NCI-H345 treated with DMSO at 0.1 percent for 48 hours (cell line): ENCODE measurements around the gene SKAP1.
"Not testable (repeated sequence)": the region's sequence is repeated elsewhere in the genome, so short reads cannot be mapped to it uniquely, and the experiment has no call there.

Experiments used
- DNase-seq: peaks from one replicate; lab custom pipeline; 2025; ENCODE audit not compliant: unreplicated experiment; lab: John Stamatoyannopoulos, UW

The SKAP1 gene

DNA sequence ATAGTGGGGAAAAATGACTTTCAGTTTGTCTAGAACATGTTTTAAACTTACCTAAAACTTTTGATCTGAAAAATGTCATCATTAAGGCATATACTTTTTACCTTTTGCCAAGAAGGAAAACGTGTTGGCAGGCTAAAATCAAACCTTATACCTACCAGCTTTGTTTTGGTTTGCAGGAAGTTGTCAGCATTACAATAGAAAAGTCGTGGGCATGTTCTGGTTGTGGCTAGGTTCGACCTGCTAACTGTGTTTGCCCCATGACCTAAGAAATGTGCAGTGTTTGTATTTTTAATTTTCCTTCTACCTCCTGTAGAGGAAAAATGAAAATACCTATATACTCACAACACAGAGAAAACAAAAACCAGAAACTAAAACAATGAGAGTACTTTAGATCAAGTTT lies 13.0 kb downstream of the SKAP1 start:
- no peak for DNase-seq

DNA sequence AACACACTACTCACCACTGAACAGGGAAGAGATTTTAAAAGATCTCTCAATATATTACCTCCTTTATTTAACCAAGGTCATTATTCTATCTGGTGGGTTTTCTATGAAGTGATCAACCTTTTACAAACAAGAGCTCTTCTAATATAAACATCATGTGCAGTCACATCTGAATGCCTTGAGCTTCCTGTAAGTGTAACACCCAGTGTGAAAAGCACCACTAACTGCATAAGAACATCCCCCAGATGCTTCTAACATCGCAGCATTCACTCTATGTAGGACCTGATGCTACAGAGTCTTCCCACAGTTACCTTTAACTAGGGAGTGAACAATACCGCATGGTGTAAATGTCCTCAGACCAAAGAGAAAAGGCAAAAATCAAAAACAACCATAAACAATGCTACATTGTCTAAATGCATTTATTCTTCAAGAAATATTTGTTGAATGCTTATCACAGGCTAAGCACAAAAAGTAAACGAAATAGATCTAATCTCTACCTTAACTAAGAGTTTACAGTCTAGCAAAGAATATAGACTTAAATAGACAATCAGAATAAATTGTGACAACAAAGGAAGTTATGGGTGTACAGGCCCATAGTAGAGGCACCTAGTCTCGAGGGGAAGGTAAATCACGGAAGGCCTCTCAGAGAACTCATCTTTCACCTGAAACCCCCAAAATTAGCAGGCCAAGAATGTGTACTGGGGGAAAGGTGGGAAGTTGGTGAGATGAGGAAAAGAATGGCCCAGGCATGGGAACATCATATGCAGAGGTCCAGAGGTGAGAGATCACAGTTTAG lies 16.2 kb downstream of the SKAP1 start:
- DNase-seq = no peak

DNA sequence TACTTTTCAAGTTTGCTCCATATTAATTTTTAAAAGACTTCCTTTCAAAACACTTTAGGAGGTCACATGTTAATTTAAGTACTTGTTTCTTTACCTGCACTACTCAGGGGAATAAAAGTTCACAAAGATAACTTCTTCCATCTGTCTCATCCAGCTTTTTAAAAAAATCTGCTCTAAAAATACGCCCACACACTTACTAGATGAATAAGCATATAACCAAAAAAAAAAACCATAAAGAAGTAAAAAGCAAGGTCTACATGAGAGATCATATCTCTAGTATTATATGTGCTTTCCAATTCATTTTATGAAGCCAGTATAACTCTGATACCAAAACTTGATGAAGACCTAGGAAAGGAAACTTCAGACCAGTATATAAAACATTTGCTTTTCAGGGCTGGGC lies 17.2 kb downstream of the SKAP1 start:
- no peak for DNase-seq

DNA sequence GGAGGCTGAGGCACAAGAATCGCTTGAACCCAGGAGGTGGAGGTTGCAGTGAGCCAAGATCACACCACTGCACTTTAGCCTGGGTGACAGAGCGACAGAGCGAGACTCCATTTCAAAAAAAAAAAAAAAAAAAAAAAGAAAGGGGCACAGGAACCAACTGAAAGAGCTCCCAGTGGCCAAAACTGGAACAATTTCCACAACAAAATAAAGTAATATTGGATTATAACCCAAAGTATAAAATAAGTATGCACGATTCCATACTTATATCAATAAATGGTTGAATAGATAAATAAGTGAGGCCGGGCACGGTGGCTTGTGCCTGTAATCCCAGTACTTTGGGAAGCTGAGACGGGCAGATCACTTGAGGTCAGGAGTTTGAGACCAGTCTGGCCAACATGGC lies 19.2 kb downstream of the SKAP1 start:
- DNase-seq = not testable (repeated sequence)

DNA sequence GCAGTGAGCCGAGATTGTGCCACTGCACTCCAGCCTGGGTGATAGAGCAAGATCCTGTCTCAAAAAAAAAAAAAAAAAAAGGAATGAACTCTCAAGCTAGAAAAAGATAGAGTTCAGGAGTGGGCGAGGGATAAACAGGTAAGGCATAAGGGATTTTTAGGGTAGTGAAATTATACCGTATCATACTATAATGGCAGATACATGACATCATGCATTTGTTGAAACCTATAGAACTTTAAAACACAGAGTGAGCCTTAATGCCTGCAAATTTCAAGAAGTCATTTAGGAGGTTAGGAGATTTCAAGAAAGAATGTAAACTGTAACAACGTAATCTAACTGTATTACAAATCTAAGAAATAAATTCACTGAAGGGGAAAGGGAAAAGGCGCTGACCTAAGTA lies 20.4 kb downstream of the SKAP1 start:
- no peak for DNase-seq

DNA sequence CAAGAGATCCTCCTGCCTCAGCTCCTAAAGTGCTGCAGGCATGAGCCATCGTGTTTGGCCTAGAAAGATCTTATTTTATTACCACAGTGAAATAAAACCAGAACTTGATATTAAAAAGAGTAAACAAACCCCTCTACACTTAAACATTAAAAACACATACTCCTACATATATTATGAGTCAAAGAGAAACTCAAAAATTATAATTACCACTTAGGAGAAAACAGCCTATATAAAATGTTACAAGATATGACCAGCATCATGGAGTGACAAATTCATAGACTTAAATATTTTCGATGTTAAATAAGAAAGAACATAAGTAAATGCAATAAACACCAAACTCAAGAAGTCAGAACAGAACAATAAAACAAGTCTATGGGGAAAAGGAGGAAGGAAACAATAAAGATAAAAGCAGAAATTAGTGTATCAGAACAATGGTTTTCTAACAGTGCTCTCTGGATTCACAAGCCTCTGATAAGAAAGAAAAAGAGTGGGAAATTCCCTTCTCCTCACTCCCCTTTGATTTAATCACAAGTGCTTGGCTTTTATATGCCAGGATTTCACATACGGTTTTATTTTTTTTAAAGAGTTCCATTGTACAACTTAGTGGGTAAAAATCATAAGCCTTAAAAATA lies 23.0 kb downstream of the SKAP1 start:
- DNase-seq = no peak

DNA sequence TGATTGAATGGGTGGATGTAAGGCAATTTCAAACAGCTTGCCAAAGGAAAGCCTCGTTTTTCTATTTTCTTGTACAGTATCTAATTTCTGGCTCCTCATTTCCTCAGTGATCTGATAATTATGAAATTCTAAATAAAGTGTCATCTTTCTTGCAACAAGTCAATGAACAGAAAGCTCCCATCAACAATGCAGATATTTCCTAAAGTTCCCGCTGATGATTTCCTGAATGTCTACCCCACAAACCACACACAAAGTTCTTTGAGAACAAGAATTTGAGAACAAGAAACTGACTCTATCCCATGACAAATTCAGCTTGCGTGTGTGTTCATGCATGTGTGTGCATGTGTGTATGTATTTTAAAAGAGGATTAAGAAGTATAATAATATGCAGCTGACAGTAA lies 35.2 kb downstream of the SKAP1 start:
- DNase-seq = no peak

DNA sequence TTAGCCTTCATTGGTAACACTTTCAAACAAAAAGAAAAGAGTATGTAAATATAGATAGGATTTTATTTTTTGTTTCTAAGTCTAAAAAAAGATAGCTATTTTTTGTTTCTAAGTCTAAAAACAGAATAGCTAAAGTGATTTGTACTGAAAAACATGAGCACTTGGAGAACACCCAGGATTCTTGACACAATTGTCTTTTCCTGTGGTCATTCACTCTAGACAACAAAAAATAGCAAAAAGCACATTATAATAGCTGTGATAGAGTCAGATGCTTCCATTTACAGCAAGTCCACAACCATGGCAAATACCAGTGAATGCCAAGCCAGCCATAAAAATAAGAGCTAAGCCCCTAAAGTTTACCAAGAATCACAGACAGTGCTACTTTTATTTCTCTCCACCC lies 36.7 kb downstream of the SKAP1 start:
- DNase-seq = no peak

DNA sequence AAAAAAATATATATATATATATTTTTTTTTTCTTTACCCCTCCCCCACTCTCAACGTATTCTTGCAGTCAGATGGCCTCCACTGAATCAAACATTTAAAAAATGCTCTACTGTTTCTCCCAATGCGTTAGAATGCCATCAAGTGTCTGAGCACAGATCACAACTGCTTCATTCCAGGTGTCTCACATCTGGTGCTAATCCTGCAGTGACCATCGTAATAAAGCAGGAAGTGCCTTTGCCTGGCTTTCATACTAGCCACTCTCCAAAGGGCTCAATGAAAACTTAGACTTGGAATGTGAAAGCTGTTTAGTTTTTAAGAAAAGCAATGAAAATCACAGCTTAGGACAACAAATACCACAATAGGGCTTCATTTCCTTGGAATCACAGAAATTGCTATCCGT lies 37.2 kb downstream of the SKAP1 start:
- no peak for DNase-seq

DNA sequence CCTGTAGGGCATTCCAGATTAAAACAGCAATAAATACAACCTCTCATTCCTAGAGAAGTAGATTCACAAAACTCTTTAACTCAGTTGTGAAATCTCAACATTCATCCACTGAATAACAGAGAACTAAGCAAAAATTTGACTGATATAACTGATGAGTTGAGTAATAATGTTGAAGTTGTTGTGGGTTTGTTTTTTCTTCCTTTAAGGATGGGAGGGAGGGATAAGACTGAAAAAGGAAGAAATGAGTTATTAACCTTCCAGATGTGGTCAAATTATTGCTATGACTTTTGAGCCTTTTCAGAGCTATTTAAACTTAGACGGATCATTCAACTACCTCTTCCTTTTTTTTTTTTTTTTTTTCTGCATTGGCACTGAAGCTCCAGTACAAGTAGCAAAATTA lies 38.6 kb downstream of the SKAP1 start:
- DNase-seq = no peak

DNA sequence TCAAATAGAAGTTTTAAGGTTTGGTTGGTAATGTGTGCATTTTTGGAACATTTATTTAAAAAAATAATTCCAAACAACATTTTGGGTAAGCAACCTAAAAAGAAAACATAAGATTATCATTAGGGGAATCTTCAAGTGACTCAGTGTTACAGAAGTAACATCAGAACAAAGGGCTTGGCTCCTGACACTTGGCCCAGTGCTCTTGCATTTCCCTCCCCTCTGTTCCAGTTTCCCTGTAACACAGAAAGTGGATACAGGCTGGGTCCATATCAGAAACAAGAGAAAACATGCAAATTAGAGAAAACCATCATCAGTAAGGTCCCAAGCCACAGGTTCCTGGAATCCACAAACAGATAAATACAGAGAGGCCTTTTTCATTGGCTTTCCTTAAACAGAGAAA lies 40.1 kb downstream of the SKAP1 start:
- no peak for DNase-seq

DNA sequence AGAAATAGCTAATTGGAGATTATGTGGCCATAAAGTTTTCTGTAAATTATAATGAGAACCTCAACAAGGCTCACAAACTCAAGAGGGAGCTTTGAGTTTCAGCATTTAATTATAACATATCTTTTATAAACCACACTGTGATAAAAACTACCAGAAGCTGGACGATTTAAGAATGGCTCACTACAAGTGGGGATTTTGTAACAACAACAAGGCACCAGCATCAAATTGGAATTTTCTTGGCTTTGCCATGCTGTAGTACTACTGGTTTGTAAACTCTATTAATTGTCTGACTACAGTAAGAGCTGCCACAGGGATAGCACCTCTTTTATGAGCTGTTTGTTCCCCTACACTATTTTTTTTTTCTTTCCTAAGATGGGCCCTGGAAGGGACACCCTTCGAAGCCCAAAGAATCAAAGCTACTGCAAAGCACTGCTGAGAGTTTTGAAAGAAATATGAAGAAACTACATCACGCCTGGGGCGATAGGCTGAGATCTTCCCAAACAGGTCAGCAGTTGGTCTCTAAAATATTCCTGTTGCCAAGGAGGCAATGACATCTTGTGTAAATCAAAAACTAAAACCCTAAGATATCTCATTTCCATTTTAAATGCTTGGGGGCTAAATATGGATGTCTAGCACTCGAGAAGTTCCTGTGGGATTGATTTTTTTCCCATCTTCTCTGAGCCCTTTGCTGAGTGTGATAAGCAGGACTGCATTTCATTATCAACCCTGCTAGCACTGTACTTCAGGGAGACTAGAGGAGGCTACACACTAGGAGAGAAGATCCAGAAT lies 40.9 kb downstream of the SKAP1 start:
- DNase-seq = no peak

DNA sequence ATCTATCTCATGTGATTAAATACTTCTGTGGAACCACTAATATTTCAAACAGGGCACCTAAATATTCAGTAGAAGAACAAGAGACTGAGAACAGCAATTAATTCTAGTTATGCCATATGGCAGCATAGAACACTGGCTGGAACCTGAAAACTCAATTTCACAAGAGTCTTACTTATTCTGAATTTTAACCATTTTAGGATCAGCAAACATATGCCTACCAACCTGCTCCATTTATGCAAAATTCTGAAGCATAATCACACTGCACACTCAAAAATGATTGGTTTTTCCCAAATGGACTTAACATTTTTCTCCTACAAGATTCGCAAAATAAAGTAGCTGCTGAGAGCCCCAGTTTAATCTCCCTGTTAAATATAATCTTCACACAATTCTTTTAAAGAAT lies 43.2 kb downstream of the SKAP1 start:
- DNase-seq = no peak

DNA sequence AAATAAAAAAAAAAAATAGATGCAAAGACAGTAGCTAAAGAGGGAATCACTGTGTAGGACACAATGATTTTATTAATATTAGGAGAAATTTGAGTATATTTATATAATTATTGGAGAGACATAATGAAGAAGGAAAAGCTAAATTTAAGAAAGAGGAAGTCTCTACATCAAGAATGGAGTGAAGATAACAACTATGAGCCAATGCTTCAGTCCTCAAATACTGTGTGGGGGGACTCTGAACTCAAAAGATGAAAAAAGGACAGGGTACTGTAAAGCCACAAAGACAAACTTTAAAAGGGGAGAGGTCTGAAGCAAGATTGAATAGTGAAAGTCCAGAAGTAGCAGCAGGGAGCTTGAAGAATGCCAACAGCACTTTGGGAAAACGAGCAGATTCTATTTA lies 44.7 kb downstream of the SKAP1 start:
- DNase-seq = no peak

DNA sequence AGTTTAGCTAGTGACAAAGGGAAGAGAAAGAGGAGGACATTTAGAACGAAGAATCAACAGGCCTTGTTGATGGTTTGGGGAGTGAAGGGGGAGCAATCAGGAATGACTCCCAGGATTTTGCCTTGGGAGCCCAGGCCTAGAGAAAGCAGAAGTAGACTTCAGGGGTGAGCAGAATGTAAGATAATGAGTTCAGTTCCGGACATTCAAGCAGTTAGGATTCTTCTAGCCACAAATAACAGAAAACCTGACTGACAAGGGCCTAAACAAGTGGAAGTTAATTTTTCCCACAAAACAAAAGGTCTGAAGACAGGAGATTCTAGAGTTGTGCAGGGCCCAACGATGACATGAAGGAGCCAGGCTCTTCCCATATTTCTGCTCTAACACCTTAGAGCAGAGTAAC lies 45.9 kb downstream of the SKAP1 start:
- no peak for DNase-seq

DNA sequence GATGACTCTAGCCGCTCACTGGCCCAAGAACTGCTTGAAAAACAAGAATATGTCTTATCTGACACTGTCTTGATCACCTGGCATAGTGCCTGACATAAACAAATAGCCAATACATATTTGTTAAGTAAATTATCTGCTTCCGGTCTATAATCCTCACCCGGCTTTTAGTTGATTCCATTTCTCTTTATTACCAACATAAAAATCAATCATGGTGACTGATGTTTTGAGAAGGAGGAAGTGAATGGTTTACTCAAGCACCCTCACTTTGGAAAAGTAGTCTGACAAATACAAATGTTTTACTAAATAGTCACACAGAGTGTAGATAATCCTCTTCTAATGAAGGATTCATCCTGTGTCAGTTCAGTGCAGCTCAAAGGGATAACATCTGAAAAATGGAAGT lies 47.0 kb downstream of the SKAP1 start:
- DNase-seq = no peak

DNA sequence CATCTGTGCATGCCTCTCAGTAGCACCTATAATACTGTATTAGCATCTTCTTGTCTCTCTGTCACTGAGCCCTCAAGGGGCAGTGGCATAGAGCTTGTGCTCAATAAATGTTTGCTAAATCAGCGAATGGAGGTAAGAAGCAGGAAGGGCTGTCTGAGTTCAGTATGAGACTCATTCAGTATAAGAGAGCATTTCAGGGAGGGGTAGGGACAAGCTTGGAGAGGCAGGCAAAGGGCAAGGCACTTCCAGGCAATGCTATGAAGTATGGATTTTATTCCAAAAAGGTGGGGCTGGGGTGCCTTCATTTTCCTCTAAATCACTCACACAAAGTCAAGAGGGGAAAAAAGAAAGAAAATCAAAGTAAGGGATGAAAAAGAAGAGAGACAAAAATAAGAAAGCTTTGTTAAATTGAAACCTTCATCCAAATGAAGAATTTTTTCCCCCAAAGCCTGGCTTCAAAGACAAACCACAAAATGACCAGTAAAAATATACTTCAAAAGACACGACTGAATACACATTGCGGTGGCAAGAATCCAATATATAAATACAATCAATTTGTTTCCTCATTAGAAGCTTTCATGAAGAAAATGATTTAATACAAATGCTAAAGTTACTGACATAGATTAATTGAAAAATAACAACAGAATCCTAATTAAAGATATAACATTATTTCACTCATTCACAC lies 51.2 kb downstream of the SKAP1 start:
- no peak for DNase-seq

DNA sequence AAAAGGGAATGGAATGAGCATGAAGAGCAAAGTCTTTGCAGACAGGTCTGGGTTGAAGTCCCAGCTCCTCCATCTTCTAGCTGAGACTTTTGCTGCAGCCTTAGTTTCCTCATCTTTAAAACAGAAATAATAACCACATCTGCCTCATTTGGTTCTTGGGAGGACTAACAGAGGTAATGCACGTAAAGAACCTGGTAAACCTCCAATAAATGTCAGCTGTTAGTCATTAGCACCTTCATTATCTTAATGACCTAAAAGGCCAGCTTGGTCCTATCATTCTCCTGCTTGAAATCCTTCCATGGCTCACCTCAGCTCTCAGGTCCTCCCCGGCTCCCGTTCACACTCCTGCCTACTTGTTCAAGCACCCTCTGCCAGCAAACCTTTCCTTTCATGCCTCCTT lies 51.8 kb downstream of the SKAP1 start:
- no peak for DNase-seq

DNA sequence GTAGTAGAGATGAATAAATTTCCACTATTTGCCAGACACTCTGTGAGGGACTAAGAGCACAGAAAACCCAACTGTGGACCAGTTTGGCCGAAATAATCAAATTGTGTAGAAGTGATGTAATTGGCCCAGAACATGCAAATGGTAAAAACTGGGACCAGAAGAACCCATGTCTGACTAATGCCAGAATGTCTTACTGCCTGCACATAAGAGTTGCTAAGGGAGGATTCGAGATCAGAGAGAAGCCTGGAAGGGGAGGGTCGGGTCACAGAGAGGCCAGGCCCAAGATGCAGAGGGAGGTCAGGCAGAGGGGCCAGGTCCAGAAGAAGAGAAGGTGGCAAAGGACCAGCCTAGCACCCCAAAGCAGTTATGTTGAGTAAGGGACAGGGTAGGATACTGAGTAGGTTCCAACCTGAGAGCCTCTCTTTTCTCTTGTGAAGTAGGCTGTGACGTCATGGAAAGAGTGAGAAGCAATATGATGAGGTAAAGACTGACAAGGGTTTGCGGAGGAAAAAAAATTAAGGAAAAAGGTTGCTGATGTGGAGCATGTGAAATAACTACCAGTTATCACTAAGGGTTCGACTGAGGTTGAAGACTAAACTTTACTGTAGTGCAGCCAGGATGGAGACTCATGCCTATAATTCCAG lies 53.2 kb downstream of the SKAP1 start:
- no peak for DNase-seq

DNA sequence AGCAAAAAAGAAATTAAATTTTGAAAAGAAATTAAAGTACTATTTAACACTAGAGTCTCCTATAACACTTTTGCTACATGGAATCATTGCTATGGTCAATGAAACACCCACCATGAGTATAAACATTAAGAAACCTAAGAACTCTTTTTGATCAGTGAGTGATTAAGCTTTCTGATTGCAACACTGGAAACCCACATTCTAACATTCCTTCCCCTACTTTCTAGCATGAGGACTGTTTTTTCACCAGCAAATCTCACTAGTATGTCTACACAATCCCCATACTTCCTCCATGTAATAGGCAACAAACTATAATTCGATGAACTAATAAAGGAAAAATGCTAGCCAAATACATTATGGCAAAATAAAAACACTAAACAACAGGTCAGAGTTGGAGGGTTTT lies 54.7 kb downstream of the SKAP1 start:
- DNase-seq = no peak

DNA sequence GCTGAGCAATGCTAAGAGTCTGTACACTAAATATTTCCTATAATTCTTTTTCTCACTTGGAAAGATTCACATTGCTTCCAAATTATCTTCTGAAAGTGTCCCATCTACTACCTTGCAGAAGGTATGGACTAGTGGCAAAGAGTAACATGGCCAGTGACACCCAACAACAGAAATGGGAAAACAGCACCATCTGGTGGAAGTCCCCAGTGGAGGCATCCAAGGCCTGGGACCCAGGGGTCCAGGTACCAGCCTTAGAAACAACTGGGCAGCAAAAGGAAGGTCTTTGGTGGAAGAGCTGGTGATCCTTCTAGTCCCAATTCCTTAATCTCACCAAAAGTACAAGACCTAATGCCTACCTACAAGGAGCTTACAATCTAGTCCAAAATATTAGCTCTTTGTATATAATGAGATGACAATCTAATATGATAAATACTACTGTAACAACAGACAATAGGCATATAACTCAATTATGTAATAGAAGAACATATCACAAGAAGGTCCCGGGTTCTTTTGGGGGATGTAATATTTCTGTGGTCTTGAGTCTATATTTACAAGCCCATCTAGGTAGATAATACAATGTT lies 55.3 kb downstream of the SKAP1 start:
- no peak for DNase-seq
